ENCODE data around the gene GPR146. TPM values are rescaled to one million over a fixed set of nuclear protein-coding genes. Genes with fewer than 3 reads are reported as not detected.

The GPR146 gene
- total and polyA plus RNA-seq, 9 donors, result 6.1 to 25.0 (median 8.4) TPM

- TF ChIP-seq EP300 (IDR thresholded peaks at IDR 0.05), result no peak
- TF ChIP-seq POLR2A (IDR thresholded peaks at IDR 0.05), result no peak
- TF ChIP-seq CTCF (IDR thresholded peaks at IDR 0.05), result no peak
- no peaks in the 10 kb centered on the region for H3K27me3 ChIP-seq
Measured at GRCh38 chr7:1062296-1063294, 18.2 kb downstream of the GPR146 start.

GRCh38 chr7:1063361-1063760, 19.0 kb downstream of the GPR146 start:
- Histone ChIP-seq H3K27me3 (no peaks in the 10 kb centered on the region), H3K9me3 (no peaks in the 10 kb centered on the region), H3K27ac (no peak overlapping the region), H3K4me3 (no peak overlapping the region), H3K4me1 (ENCODE audit: insufficient read depth) (peaks cover 3% of the 10 kb centered on the region), H3K36me3 (no peaks in the 10 kb centered on the region)
- DNase-seq, result no peak
- intact Hi-C loops (cut with DNase I), result loop anchor here in 1 of 4 donors (10.0 kb wide), 1 partner anchor 149 kb away; no protein-coding TSS in a partner anchor
- no peak for TF ChIP-seq EP300 (IDR thresholded peaks at IDR 0.05)
- WGBS, 3 donors, result 91 to 94% (median 93%) methylated on average over 20 to 21 of the region's 21 CpGs

More at GRCh38 chr7:1062296-1063294, 18.2 kb downstream of the GPR146 start:
- 92 to 94% (median 94%) methylated on average over 33 of the region's 33 CpGs for WGBS, 3 donors
- Histone ChIP-seq H3K36me3 (no peaks in the 10 kb centered on the region), H3K27ac (no peak overlapping the region), H3K4me3 (no peak overlapping the region), H3K4me1 (ENCODE audit: insufficient read depth) (peaks cover 3% of the 10 kb centered on the region), H3K9me3 (no peaks in the 10 kb centered on the region)
- DNase-seq, result no peak
- intact Hi-C loops (cut with DNase I), result loop anchor here in 1 of 4 donors (10.0 kb wide), 1 partner anchor 148 kb away; no protein-coding TSS in a partner anchor

GRCh38 chr7:1064581-1064980, 20.2 kb downstream of the GPR146 start:
- Histone ChIP-seq H3K4me1 (ENCODE audit: insufficient read depth) (peaks cover 3% of the 10 kb centered on the region), H3K4me3 (no peak overlapping the region), H3K36me3 (no peaks in the 10 kb centered on the region), H3K9me3 (no peaks in the 10 kb centered on the region), H3K27ac (no peak overlapping the region), H3K27me3 (no peaks in the 10 kb centered on the region)
- intact Hi-C loops (cut with DNase I), result loop anchor here in 3 of 4 donors (2.0 to 10.0 kb wide), 3 partner anchors 72 to 150 kb away; no protein-coding TSS in a partner anchor
- TF ChIP-seq EP300 (IDR thresholded peaks at IDR 0.05), result no peak
- TF ChIP-seq CTCF (IDR thresholded peaks at IDR 0.05), result no peak
- TF ChIP-seq POLR2A (IDR thresholded peaks at IDR 0.05), result no peak
- WGBS, 3 donors, result 86 to 92% (median 91%) methylated on average over 13 of the region's 13 CpGs
- DNase-seq, result no peak

- 73 to 82% (median 76%) methylated on average over 12 of the region's 12 CpGs for WGBS, 3 donors
- H3K4me3 ChIP-seq, result no peak overlapping the region
- no peak overlapping the region for H3K27ac ChIP-seq
- no peaks in the 10 kb centered on the region for H3K36me3 ChIP-seq
- intact Hi-C loops (cut with DNase I), result loop anchor here (1.0 to 10.0 kb wide), 5 partner anchors 72 to 150 kb away; no protein-coding TSS in a partner anchor
- peaks cover 3% of the 10 kb centered on the region for H3K4me1 ChIP-seq (ENCODE audit: insufficient read depth)
- TF ChIP-seq CTCF (IDR thresholded peaks at IDR 0.05) (no peak), POLR2A (IDR thresholded peaks at IDR 0.05) (no peak), EP300 (IDR thresholded peaks at IDR 0.05) (no peak)
- no peak for DNase-seq
- H3K27me3 ChIP-seq, result no peaks in the 10 kb centered on the region
- H3K9me3 ChIP-seq, result no peaks in the 10 kb centered on the region
Measured at GRCh38 chr7:1065263-1065584, 20.9 kb downstream of the GPR146 start.
